ENCODE results near the gene HERC4.

HERC4 gene

GRCh38 chr10:67959839-67960476 lies 115.1 kb downstream of the HERC4 start:
- DNase-seq = no peak

GRCh38 chr10:67955614-67956013 lies 119.5 kb downstream of the HERC4 start:
- no peak for DNase-seq

GRCh38 chr10:67943917-67944316 lies 131.2 kb downstream of the HERC4 start:
- no peak for DNase-seq

GRCh38 chr10:67936416-67936815 lies 138.7 kb downstream of the HERC4 start:
- no peak for DNase-seq

- DNase-seq = no peak
These were observed 139.9 kb downstream of the HERC4 start for GRCh38 chr10:67935223-67935622.

GRCh38 chr10:67934336-67934735 lies 140.7 kb downstream of the HERC4 start:
- no peak for DNase-seq

- DNase-seq = no peak
These were observed 141.9 kb downstream of the HERC4 start for GRCh38 chr10:67933199-67933598.

- DNase-seq = no peak
These were observed 148.1 kb downstream of the HERC4 start for GRCh38 chr10:67926951-67927350.

- DNase-seq = no peak
These were observed 149.6 kb downstream of the HERC4 start for GRCh38 chr10:67925449-67926005.

GRCh38 chr10:67924136-67924535 lies 150.9 kb downstream of the HERC4 start:
- DNase-seq = no peak

- DNase-seq = no peak
These were observed 151.5 kb downstream of the HERC4 start for GRCh38 chr10:67923551-67923950.

GRCh38 chr10:67921065-67921464 lies 154.0 kb downstream of the HERC4 start:
- DNase-seq = no peak

GRCh38 chr10:67917679-67918078 lies 157.4 kb downstream of the HERC4 start:
- no peak for DNase-seq

- DNase-seq = no peak
These were observed 157.9 kb downstream of the HERC4 start for GRCh38 chr10:67917169-67917568.

GRCh38 chr10:67914777-67915340 lies 160.2 kb downstream of the HERC4 start:
- DNase-seq = no peak

GRCh38 chr10:67912331-67912946 lies 162.6 kb downstream of the HERC4 start:
- no peak for DNase-seq

- no peak for DNase-seq
These were observed 171.5 kb downstream of the HERC4 start for GRCh38 chr10:67903581-67903980.

GRCh38 chr10:67893637-67894036 lies 181.4 kb downstream of the HERC4 start:
- no peak for DNase-seq

GRCh38 chr10:67884842-67885670 lies 190.0 kb downstream of the HERC4 start:
- DNase-seq = peak; percentile 65

GRCh38 chr10:67884313-67884841 lies 190.7 kb downstream of the HERC4 start, which contains the start of gene SIRT1:
Gene SIRT1, plus strand, starts transcription at chr10:67884656. Its CDS starts 66 bp downstream, at chr10:67884722.
- DNase-seq = peak; percentile 92

- no peak for DNase-seq
These were observed 191.3 kb downstream of the HERC4 start for GRCh38 chr10:67883710-67884312.

- DNase-seq = no peak
These were observed 196.9 kb downstream of the HERC4 start for GRCh38 chr10:67878133-67878532.

Data from T-helper 9 cell (primary cell).